D721Med (cell line): ENCODE data around the gene TLR1.

Experiments used
- DNase-seq: peaks from one replicate; pipeline ENCODE4 v3.0.0; 2011; ENCODE audit warnings: low spot score; ENCODE audit not compliant: insufficient read length
- FAIRE-seq: peaks from 2 replicates; lab custom pipeline; 2011; peaks lifted over from hg19 to GRCh38; lab: Jason Lieb, UNC
- CTCF ChIP-seq: IDR thresholded peaks from 2 replicates; pipeline ENCODE4 v1.5.1; 2012; ENCODE audit warnings: mild to moderate bottlenecking, control low read depth; ENCODE audit not compliant: insufficient read depth; ENCODE audit errors: missing control alignments

Gene TLR1

DNA sequence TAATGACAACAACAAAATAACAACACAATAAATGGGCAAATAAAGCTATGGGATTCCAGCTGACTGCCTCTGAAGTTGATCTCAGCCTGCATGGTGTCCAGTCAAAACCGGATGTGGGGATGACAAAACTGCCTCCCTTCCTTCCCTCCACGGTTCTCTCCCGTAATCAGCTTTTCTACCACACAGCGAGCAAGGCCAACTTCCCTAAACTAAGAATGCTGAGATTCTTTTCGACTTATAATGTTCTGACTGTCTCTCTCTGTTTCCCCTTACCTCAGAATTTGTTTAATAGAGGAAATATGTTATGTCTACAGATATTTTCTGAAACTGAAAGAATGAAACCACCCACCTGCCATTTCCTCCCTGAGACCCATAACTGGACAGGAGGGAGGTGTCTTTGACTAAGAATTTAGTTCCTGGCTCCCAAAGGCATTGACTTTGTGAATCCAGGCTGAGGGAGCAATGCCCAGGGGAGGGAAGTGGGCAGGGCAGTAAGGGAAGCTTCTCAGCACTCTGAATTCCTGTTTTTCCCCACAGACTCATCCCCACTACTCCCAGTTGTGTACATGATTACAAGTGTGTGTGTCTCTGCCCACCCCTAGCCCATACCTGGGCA, 1.0 kb upstream of the TLR1 start:
- no peak for TF ChIP-seq CTCF
- DNase-seq (no peak), FAIRE-seq (no peak)

GRCh38 chr4:38803833-38804653, 548 bp downstream of the TLR1 start:
- DNase-seq, result no peak
- TF ChIP-seq CTCF, result no peak
- no peak for FAIRE-seq

- DNase-seq (no peak), FAIRE-seq (no peak)
- no peak for TF ChIP-seq CTCF
Measured at GRCh38 chr4:38802561-38803355, 1.8 kb downstream of the TLR1 start.

DNA sequence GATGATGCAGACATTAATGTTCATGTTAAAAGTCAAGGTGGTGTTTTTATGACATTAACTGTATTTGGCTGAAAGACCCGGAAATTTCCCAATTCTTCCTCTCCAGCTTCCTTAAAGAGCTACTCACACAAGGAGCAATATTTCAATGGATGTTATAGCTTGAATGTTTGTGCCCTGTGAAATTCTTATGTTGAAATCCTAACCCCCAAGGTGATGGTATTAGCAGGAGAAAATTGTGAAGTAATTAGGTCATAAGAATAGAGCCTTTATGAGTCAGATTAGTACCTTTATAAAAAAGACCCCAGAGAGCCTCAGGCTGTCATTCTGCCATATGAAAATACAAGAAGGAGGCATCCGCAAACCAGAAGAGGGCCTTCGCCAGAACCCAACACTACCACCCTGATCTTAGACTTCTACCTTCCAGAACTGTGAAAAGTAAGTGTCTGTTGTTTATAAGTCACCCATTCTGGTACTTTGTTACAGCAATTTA, 3.6 kb downstream of the TLR1 start:
- no peak for TF ChIP-seq CTCF
- FAIRE-seq (no peak), DNase-seq (no peak)

- TF ChIP-seq CTCF, result no peak
- DNase-seq (no peak), FAIRE-seq (no peak)
Measured at GRCh38 chr4:38800366-38800765, 4.2 kb downstream of the TLR1 start.

GRCh38 chr4:38795087-38795486, 9.5 kb downstream of the TLR1 start:
- FAIRE-seq (no peak), DNase-seq (no peak)
- no peak for TF ChIP-seq CTCF
